GM21723 (cell line): Measurements from ENCODE around the gene ADGRV1.
A peak's percentile ranks its signal among the peaks of the same experiment; 100 is the strongest.

Experiments used
- ATAC-seq: cut with Tn5 transposase; IDR thresholded peaks from one replicate; pipeline ENCODE4 v1.9.1; 2021; ENCODE audit warnings: mild to moderate bottlenecking, moderate library complexity; ENCODE audit not compliant: unreplicated experiment

ADGRV1 gene

GRCh38 chr5:90932052-90932699 is 373.6 kb downstream of the ADGRV1 start:
- ATAC-seq: peak; percentile 79

DNA sequence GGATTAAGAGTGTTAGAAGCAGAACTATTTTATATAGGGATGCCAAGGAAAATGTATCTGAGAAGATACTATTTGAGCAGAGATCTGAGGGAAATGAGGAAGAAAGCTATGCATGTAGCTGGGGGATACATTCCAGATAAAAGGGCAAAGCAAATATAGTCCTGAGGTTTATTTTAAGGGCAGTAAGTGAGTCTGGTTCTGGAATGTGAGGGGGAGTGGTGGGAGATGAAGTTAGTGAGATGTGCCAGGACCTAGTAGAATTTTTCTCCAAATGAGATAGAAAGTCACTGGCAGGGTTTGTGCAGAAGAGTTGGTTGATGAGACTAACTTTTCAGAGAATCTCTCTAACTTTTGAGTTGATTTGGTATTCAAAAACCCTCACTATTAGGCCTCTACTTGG is 374.7 kb downstream of the ADGRV1 start:
- ATAC-seq: no peak

GRCh38 chr5:90934091-90934719 is 375.6 kb downstream of the ADGRV1 start:
- ATAC-seq: no peak

DNA sequence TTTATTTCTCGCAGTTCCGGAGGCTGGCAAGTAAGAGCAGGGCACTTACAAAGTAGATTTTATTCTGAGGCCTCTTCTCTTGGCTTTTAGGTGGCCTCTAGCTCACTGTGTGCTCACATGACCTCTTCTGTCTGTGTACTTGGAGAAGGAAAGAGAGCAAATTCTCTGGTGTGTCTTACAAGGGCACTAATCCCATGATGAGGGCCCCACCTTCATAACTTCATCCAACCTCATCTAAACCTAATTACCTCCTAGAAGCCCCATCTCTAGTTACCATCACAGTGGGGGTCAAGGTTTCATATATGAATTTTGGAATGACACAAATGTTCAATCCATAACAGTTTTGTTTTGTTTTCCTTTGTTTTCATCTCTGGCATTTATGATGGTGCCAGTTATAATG is 376.1 kb downstream of the ADGRV1 start:
- ATAC-seq: no peak

GRCh38 chr5:90939211-90939610 is 380.6 kb downstream of the ADGRV1 start:
- ATAC-seq: no peak

DNA sequence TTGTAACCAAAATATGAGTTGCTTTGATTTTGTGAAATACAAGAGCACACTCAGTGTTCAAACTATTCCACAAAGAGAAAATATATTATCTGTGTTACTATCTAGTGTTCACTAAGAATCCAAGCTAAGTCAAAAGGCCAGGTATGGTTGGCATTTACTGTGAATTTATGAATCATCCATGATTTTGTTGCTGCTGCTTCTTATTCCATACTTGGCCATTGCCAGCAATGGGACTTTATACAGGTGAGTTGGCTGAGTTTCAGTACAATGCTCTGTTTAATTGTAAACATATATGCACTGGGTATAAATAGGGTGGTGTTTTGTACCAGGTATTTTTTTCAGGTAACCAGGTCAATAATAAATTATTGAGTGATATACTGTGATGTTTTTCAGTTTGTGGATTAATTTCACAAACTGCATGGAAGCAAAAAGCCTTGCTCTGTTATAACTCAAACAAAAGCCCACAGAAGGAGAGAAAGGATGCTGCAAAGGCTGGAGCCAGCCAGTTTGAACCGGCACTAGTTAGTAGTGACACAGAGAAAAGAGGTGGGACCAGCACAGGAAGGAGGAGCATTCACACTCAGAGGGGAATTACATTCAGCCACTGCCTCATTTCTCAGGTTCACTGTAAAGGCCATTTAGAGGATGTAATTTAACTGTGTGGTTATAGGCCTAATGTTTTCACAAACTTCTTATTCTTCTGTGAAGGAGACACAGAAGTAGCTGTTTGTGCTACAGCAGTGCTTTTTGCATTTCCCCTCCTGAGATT is 381.8 kb downstream of the ADGRV1 start:
- ATAC-seq: peak; percentile 100

- no peak for ATAC-seq
Measured at GRCh38 chr5:90941002-90941720, 382.6 kb downstream of the ADGRV1 start.

DNA sequence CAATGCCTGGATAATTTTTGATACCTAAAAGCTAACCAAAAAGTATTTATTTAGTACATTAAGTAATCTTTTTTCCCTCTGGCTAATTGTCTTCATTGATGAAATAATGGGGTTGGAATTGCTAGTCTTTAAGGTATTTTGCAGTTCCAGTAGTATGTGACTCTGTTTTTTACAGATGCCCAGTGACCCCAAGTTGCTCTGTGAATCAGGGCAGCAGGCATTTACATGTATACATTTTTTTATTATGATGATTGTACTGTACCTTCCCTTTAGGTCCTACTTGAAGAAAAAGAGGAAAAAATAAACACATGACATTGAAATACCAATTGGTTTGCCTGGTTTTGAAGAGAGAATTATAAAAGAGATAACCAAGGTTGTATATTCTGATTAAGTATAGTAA is 385.5 kb downstream of the ADGRV1 start:
- ATAC-seq: no peak

- ATAC-seq: no peak
Measured at GRCh38 chr5:90947667-90948066, 389.1 kb downstream of the ADGRV1 start.

DNA sequence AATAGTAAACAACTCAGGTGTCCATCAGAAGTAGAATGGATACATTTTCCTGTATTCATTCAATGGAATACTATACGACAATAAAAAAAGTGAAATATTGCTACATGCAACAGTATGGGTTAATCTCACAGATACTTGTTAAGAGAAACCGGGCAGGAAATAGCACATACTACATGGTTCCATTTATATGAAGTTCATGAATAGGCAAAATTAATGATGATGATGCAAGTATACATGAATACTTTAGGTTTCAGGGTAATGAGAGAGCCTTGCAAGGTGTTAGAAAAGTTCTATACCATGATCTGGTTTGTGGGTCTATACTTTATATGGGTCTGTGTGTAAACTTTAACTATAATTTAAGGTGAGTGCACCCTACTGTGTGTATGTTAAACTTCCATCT is 390.4 kb downstream of the ADGRV1 start:
- no peak for ATAC-seq

DNA sequence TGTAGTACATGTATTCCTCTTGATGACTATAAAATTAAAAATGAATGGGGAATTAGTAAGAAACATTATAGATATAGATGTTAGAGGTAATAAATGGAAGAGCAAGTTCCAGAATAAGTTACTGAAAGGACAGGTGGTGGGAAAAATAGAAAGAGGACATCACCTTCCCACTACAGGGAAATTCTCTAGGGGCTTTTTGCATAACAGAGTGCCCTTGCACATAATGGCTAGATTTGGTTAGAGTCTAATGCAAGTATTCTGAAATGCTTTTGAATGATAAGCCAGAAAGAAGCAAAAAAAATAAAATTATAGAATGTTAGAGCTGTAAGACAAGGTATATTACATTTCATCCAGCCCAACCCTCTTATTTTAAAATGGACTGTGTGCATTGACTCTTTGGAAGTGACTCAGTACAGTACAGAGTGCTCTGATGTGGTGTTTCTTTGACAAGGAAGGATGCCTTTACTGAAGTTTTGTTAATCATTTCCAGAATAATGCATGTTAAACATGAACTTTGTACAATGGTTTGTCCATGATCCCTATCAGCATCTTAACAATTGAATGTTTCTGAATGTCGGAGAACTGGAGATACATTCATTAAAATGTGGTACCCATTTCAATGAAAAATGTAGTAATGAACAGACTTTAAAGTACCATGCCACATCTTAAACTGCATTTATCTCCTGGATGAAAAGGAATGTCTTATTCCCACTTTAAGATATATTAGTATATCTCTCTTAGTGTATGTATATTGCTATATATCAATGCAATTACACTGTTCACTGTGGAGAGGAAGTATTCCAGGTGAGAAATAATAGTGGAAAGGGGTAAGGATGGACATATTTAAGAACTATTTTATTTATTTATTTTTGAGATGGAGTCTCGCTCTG is 391.1 kb downstream of the ADGRV1 start:
- ATAC-seq: no peak

GRCh38 chr5:90955001-90955635 is 396.5 kb downstream of the ADGRV1 start:
- ATAC-seq: no peak

DNA sequence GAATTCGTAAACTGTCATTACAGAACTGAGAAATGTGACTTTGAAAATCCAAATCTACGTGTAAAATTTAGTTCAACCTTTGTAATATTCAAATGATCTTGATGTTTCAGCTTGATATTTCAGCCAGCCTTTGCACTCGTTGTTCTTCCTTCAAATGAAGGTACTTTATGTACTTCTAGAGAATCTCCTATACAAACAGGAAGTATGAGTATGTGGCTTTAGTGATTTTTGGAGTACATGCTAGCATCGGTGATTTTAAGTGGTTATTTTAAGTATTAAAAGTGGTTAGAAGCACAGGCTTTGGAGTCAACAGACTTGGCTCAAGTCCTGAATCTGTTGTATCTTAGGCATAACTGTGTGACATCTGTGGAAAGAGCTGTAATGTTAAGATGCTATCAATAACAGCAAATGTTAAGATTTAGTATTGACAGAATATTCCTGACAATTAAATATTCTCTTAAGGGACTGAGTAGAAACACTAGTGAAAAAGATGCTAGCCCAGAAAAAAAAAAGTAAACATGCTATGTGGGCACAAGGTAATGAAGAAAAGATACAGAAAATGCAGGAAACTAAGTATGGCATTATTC is 398.0 kb downstream of the ADGRV1 start:
- no peak for ATAC-seq

DNA sequence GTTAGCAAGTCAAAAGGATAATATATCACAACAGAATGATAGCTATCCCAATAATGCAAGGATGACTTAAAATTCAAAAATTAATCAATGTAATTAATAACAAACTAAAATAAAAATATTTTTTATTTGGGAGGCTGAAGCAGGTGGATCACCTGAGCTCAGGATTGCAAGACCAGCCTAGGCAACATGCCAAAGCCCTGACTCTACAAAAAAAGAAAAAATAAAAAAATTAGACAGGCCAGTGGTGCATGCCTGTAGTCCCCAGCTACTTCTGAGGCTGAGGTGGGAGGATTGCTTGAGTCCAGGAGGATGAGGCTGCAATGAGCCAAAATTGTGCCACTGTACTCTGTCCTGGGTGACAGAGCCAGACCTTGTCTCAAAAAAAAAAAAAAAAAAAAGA is 399.3 kb downstream of the ADGRV1 start:
- no peak for ATAC-seq

GRCh38 chr5:90959262-90959661 is 400.7 kb downstream of the ADGRV1 start:
- no peak for ATAC-seq

- ATAC-seq: no peak
Measured at GRCh38 chr5:90962481-90962880, 403.9 kb downstream of the ADGRV1 start.

- ATAC-seq: no peak
Measured at GRCh38 chr5:90965110-90965685, 406.6 kb downstream of the ADGRV1 start.

DNA sequence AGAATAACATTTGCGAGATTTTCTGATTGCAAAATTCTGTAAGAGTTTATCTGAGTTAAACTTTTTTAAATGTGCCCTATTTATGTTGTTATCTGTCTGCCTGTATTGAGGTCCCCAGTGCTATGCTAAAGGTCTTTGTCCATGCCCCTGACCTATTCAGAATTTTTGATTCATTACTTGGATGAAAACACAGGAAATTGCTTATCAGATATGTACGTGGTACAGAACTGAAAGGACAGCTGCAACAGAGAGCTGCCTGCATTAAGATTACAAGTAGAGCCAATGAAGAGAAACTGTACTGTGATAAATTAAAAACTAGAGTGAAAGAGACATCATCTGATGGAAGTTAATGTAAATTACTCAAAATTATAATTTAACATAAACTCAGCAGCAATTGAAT is 408.8 kb downstream of the ADGRV1 start:
- ATAC-seq: no peak

DNA sequence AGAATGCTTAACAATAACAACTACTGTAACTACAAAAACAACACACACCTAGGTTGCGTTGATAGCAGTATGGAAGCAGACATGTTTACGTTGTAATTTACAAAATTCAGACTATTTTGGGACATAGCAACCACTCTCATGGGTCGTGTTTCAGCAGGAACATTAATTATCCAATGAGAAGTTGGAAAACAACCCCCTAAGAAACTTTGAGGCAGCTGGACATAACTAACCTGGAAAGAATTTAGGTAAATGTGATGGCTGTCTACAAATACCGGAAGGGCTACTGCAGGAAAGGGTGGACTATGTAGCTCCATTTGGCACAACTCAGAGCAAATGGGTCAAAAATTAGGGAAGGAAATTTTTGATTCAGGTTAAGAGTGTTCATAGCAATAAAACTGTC is 409.3 kb downstream of the ADGRV1 start:
- no peak for ATAC-seq
